Right lobe of liver (tissue), 4 donors: ENCODE data around the gene FAM163B.

ENCODE experiments used
- POLR2A ChIP-seq: fragments of 450-650 bp; IDR thresholded peaks from one replicate; pipeline ENCODE4 v1.6.1; 2017; ENCODE audit warnings: antibody characterized with exemption, mild to moderate bottlenecking
- TF ChIP-seq, protein P1 (sequence below), 4 donors: fragments of 200-600 bp in 3 of 4; fragments of 450-650 bp in 1 of 4; IDR thresholded peaks; one replicate each; pipeline versions ENCODE4 v1.5.1 to v1.8.0; 2016 to 2022; ENCODE audit warnings: antibody characterized with exemption in 4 of 4, mild to moderate bottlenecking in 2 of 4
- donor health status: DM: no; HTN: no; CAD: no.
- donor health status: DM: no; HTN: no; CAD: no.
- donor health status: DM: no; HTN: yes; CAD: no.

DNA sequence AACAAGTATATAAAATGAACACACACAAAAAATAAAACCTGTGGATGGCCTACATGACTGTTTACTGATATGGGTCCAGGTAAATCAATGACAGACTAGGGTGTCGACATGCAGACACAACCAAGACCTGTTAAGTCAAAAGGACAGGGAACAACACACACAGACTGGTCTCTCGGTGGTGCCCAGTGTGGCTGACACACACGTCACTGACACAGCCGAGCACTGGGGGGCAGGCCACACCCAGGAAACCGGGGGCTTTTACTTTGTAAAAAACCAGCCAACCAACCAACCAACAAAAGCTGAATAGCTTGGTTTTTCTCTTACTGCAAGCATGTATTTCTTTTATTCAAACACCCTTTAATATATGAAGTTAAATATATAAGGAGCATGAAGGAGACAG, 5.0 kb downstream of the FAM163B start:
- TF ChIP-seq, protein P1, sequence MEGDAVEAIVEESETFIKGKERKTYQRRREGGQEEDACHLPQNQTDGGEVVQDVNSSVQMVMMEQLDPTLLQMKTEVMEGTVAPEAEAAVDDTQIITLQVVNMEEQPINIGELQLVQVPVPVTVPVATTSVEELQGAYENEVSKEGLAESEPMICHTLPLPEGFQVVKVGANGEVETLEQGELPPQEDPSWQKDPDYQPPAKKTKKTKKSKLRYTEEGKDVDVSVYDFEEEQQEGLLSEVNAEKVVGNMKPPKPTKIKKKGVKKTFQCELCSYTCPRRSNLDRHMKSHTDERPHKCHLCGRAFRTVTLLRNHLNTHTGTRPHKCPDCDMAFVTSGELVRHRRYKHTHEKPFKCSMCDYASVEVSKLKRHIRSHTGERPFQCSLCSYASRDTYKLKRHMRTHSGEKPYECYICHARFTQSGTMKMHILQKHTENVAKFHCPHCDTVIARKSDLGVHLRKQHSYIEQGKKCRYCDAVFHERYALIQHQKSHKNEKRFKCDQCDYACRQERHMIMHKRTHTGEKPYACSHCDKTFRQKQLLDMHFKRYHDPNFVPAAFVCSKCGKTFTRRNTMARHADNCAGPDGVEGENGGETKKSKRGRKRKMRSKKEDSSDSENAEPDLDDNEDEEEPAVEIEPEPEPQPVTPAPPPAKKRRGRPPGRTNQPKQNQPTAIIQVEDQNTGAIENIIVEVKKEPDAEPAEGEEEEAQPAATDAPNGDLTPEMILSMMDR (IDR thresholded peaks at IDR 0.05), result peak in 3 of 4 donors; percentile 10 to 23 (median 21)
- no peak for TF ChIP-seq POLR2A
